SH-SY5Y (cell line): ENCODE results near the gene NRTN.

Source experiments
- GATA2 ChIP-seq: IDR thresholded peaks from 2 replicates; pipeline ENCODE4 v1.6.1; 2011; ENCODE audit warnings: mild to moderate bottlenecking, low read depth, low read length
- GATA3 ChIP-seq: IDR thresholded peaks from 2 replicates; pipeline ENCODE4 v1.6.1; 2011; ENCODE audit warnings: low read depth, mild to moderate bottlenecking, low read length, moderate library complexity

DNA sequence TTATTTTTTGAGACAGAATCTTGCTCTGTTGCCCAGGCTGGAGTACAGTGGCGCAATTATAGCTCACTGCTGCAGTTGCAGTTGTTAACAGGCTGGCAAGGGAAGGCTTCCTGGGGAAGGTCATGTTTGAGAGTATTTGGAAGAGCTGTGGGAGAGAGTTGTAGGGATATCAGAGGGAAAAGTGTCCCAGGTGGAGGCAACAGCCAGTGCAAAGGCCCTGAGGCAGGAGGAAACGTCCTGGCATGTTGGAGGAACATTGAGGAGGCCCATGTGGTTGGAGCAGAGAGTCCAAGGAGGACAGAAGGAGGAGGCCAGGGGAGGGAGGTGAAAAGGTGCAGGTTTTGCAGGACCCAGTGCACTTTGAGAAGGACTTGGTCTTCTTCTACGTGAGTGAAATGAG is 11.7 kb upstream of the NRTN start:
- TF ChIP-seq GATA2 (no peak), GATA3 (no peak)
